Epithelial cell of esophagus (primary cell): ENCODE results near the gene TANC1.

Experiments
- DNase-seq: peaks from one replicate; pipeline ENCODE4 v3.0.0; 2010; ENCODE audit warnings: low read depth
- H3K4me3 ChIP-seq: 2 replicates; pipeline ENCODE4 v1.5.1; 2011; ENCODE audit warnings: mild to moderate bottlenecking, low read length, control low read depth
- CTCF ChIP-seq: IDR thresholded peaks from 2 replicates; pipeline ENCODE4 v1.5.1; 2011; ENCODE audit warnings: low read depth, mild to moderate bottlenecking, low read length, control low read depth, inconsistent platforms; ENCODE audit not compliant: insufficient read depth; ENCODE audit errors: missing control alignments

TANC1 gene

GRCh38 chr2:159017837-159018236, 49.4 kb downstream of the TANC1 start:
- no peak for TF ChIP-seq CTCF
- DNase-seq: no peak
- H3K4me3 ChIP-seq: no peak overlapping the region

- no peak overlapping the region for H3K4me3 ChIP-seq
- DNase-seq: no peak
- no peak for TF ChIP-seq CTCF
These were observed 50.6 kb downstream of the TANC1 start for GRCh38 chr2:159019021-159019420.

- no peak overlapping the region for H3K4me3 ChIP-seq
- TF ChIP-seq CTCF: no peak
- no peak for DNase-seq
These were observed 53.6 kb downstream of the TANC1 start for GRCh38 chr2:159022019-159022418.

GRCh38 chr2:159026170-159026569, 57.7 kb downstream of the TANC1 start:
- DNase-seq: no peak
- no peak for TF ChIP-seq CTCF
- H3K4me3 ChIP-seq: no peak overlapping the region

- DNase-seq: no peak
- no peak overlapping the region for H3K4me3 ChIP-seq
- TF ChIP-seq CTCF: no peak
These were observed 60.3 kb downstream of the TANC1 start for GRCh38 chr2:159028776-159029175.

GRCh38 chr2:159029936-159030335, 61.5 kb downstream of the TANC1 start:
- no peak for DNase-seq
- no peak for TF ChIP-seq CTCF
- no peak overlapping the region for H3K4me3 ChIP-seq

GRCh38 chr2:159030674-159031380, 62.4 kb downstream of the TANC1 start:
- no peak overlapping the region for H3K4me3 ChIP-seq
- DNase-seq: peak; percentile 53
- TF ChIP-seq CTCF: no peak
